Adrenal gland (tissue), 12 donors: ENCODE data around the gene FLNA. TPM values are rescaled to one million over a fixed set of nuclear protein-coding genes. Genes with fewer than 3 reads are reported as not detected.

Source experiments
- DNase-seq, 7 donors: peaks; one replicate each; pipeline ENCODE4 v3.0.0-alpha.2; 2019 to 2020
- H3K27ac ChIP-seq, 5 donors: fragments of 200-600 bp; sonication (generic) in 4 of 5; 1 replicate in 3 of 5; 2 replicates in 2 of 5; pipeline versions ENCODE4 v1.5.1 to v1.8.0; 2016 to 2020; ENCODE audit warnings: mild to moderate bottlenecking in 1 of 5
- H3K27me3 ChIP-seq: fragments of 200-600 bp; 2 replicates; pipeline ENCODE4 v1.8.0; 2021
- H3K36me3 ChIP-seq, 2 donors: fragments of 200-600 bp; replicated peaks in 1 of 2; 1 replicate in 1 of 2; 2 replicates in 1 of 2; pipeline versions ENCODE4 v1.5.1 to v1.8.0; 2018 to 2022
- H3K4me1 ChIP-seq, 2 donors: fragments of 200-600 bp; replicated peaks in 1 of 2; 1 replicate in 1 of 2; 2 replicates in 1 of 2; pipeline versions ENCODE4 v1.5.1 to v1.8.0; 2018 to 2021
- H3K4me3 ChIP-seq, 4 donors: fragments of 200-600 bp; sonication (generic) in 3 of 4; one replicate each; pipeline ENCODE4 v1.5.1; 2016 to 2018
- H3K9me3 ChIP-seq, 3 donors: fragments of 200-600 bp; sonication (generic) in 1 of 3; replicated peaks in 1 of 3; 1 replicate in 2 of 3; 2 replicates in 1 of 3; pipeline versions ENCODE4 v1.5.1 to v1.8.0; 2016 to 2021
- CTCF ChIP-seq, 6 experiments: fragments of 450-650 bp in 4 of 6; fragments of 200-600 bp in 2 of 6; sonication (generic) in 1 of 6; IDR thresholded peaks; 1 replicate in 5 of 6; 2 replicates in 1 of 6; pipeline versions ENCODE4 v1.5.1 to v1.8.0; 2016 to 2021; ENCODE audit warnings: antibody characterized with exemption in 6 of 6, mild to moderate bottlenecking in 2 of 6, moderate library complexity in 1 of 6
- POLR2A ChIP-seq, 2 donors: fragments of 450-650 bp; IDR thresholded peaks; one replicate each; pipeline ENCODE4 v1.6.1; 2017; ENCODE audit warnings: antibody characterized with exemption in 2 of 2, mild to moderate bottlenecking in 2 of 2, moderate library complexity in 1 of 2
- WGBS, 4 donors: extraction: QIAGEN DNeasy Blood & Tissue Kit in 2 of 4; methylation state at CpG; one replicate each; pipeline versions ENCODE4 v1.1.5 to v1.1.7; 2013 to 2017; 5-methylcytosine and 5-hydroxymethylcytosine counted together
- intact Hi-C, 2 donors: fragments of 100-400 bp; cut with DNase I; formaldehyde crosslinking; loops; one replicate each; pipeline versions ENCODE4 v1.14.1 to v1.15.0; 2022 to 2023
- polyA plus RNA-seq, 3 donors: library from polyadenylated mRNA; stranded (reverse); fragments of 200-250 nt in 2 of 3; fragments of 350-450 nt in 1 of 3; fragmentation: Illumina TruSeq in 1 of 3; extraction: RNeasy Lipid Tissue Mini Kit (QIAGEN cat#74804) in 1 of 3; gene quantifications; one replicate each; pipeline ENCODE4 v1.2.3, GENCODE V29; 2013 to 2014
- total RNA-seq, 9 donors: library from RNA; depleted of rRNA in 4 of 9; stranded (reverse); fragments of >200 nt in 4 of 9; fragments of 120-200 nt in 1 of 9; fragmentation: NEBNext Ultra II Directional in 1 of 9; extraction: Animal tissue kit (Norgen Biotek cat#: 25700) in 1 of 9; gene quantifications; one replicate each; pipeline versions ENCODE4 v1.1.0 to v1.2.4, GENCODE V29; 2013 to 2023
- donor health status: healthy with polysubstance abuse.
- donor health status: Bipolar disorder and iron deficiency.
- donor health status: DM: yes; HTN: yes; CAD: no.
- donor health status: DM: no; HTN: no; CAD: no.
- donor health status: DM: no; HTN: no; CAD: no.
- donor health status: DM: yes; HTN: yes; CAD: no.

The FLNA gene
- total and polyA plus RNA-seq, 12 donors, result 57.0 to 979 (median 504) TPM

- Histone ChIP-seq H3K4me3 (no peak overlapping the region), H3K36me3 (no peaks in the 10 kb centered on the region), H3K27me3 (no peaks in the 10 kb centered on the region), H3K4me1 (no peaks in the 10 kb centered on the region), H3K9me3 (no peaks in the 10 kb centered on the region), H3K27ac (peak overlapping the region in 2 of 5 donors; percentile 48 to 72)
- intact Hi-C loops, result no loop called here
- no peak for DNase-seq
- 89 to 93% (median 91%) methylated on average over 7 to 8 of the region's 8 CpGs for WGBS, 4 donors
- no peak for TF ChIP-seq CTCF (IDR thresholded peaks at IDR 0.05)
- no peak for TF ChIP-seq POLR2A (IDR thresholded peaks at IDR 0.05)
Observed at GRCh38 chrX:154419189-154419588, 44.8 kb upstream of the FLNA start.

GRCh38 chrX:154417157-154417556 is 42.7 kb upstream of the FLNA start:
- intact Hi-C loops, result no loop called here

GRCh38 chrX:154413142-154413541 is 38.7 kb upstream of the FLNA start:
- Histone ChIP-seq H3K27me3 (peaks cover 4% of the 10 kb centered on the region), H3K4me1 (peaks cover 0 to 4% of the 10 kb centered on the region in 2 donors), H3K4me3 (no peak overlapping the region), H3K36me3 (no peaks in the 10 kb centered on the region), H3K27ac (peak overlapping the region in 1 of 5 donors; percentile 93), H3K9me3 (no peaks in the 10 kb centered on the region)
- intact Hi-C loops, result no loop called here
- no peak for DNase-seq
- 74 to 81% (median 79%) methylated on average over 4 to 8 of the region's 8 CpGs for WGBS, 4 donors
- TF ChIP-seq CTCF (IDR thresholded peaks at IDR 0.05), result no peak
- TF ChIP-seq POLR2A (IDR thresholded peaks at IDR 0.05), result no peak

More at GRCh38 chrX:154417157-154417556, 42.7 kb upstream of the FLNA start:
- Histone ChIP-seq H3K9me3 (no peaks in the 10 kb centered on the region), H3K36me3 (no peaks in the 10 kb centered on the region), H3K27me3 (no peaks in the 10 kb centered on the region), H3K4me1 (no peaks in the 10 kb centered on the region), H3K27ac (no peak overlapping the region), H3K4me3 (no peak overlapping the region)
- 69 to 81% (median 74%) methylated on average over 7 of the region's 7 CpGs for WGBS, 4 donors
- no peak for TF ChIP-seq CTCF (IDR thresholded peaks at IDR 0.05)
- TF ChIP-seq POLR2A (IDR thresholded peaks at IDR 0.05), result no peak
- DNase-seq, result no peak

GRCh38 chrX:154412468-154412867 is 38.0 kb upstream of the FLNA start:
- H3K4me3 ChIP-seq, result peak overlapping the region in 1 of 4 donors; percentile 70
- no peaks in the 10 kb centered on the region for H3K36me3 ChIP-seq
- intact Hi-C loops, result no loop called here
- H3K27me3 ChIP-seq, result peaks cover 4% of the 10 kb centered on the region
- peak overlapping the region in 4 of 5 donors; percentile 83 to 95 (median 88) for H3K27ac ChIP-seq
- H3K9me3 ChIP-seq, result no peaks in the 10 kb centered on the region
- no peak for DNase-seq
- H3K4me1 ChIP-seq, result peaks cover 0 to 4% of the 10 kb centered on the region in 2 donors
- 30 to 51% (median 47%) methylated on average over 3 to 4 of the region's 4 CpGs; no CpG with 5 or more reads in 1 of the 4 donors for WGBS, 4 donors
- TF ChIP-seq CTCF (IDR thresholded peaks at IDR 0.05), result no peak
